H1 (cell line): Measurements from ENCODE around the gene ITGA11. TPM values are rescaled to one million over a fixed set of nuclear protein-coding genes. Genes with fewer than 3 reads are reported as not detected.

Experiments
- ASH2L ChIP-seq: fragments of 200-600, 300-600 bp; sonication (generic); IDR thresholded peaks from one replicate; pipeline ENCODE4 v1.7.1; 2017; ENCODE audit warnings: low read length
- ATF3 ChIP-seq: IDR thresholded peaks from 2 replicates; pipeline ENCODE4 v1.6.1; 2011; ENCODE audit warnings: low read depth, mild to moderate bottlenecking, low read length; ENCODE audit not compliant: insufficient read depth
- HDAC6 ChIP-seq: IDR thresholded peaks from one replicate; pipeline ENCODE4 v1.7.1; 2012; ENCODE audit warnings: low read depth, mild to moderate bottlenecking, inconsistent platforms, low read length, moderate library complexity
- KDM5A ChIP-seq: fragments of 200-600 bp; IDR thresholded peaks from 2 replicates; pipeline ENCODE4 v1.7.1; 2012; ENCODE audit warnings: mild to moderate bottlenecking, low read length, inconsistent platforms, mixed read lengths
- polyA plus RNA-seq, 7 experiments: library from polyadenylated mRNA; depleted of rRNA in 3 of 7; stranded (reverse) in 5 of 7; unstranded in 2 of 7; fragments of >200 nt in 5 of 7; fragments of 200-250 nt in 2 of 7; gene quantifications; 1 replicate in 5 of 7; 2 replicates in 1 of 7; 4 replicates in 1 of 7; pipeline versions ENCODE4 v1.2.1 to v1.2.3, GENCODE V29; 2011 to 2013; ENCODE audit warnings: missing spikeins in 2 of 7, mixed read lengths in 2 of 7
- total RNA-seq: library from RNA; stranded (reverse); fragmentation: NEBNext Ultra II Directional; extraction: Animal tissue kit (Norgen Biotek cat#: 25700); gene quantifications from 2 replicates; pipeline ENCODE4 v1.2.1, GENCODE V29; 2021

Gene ITGA11
- total and polyA plus RNA-seq, 2 of the 8 experiments (the other 6 are each of a cell fraction or from before 2014, with no cell fraction given), result 0.05 to 0.06 TPM

DNA sequence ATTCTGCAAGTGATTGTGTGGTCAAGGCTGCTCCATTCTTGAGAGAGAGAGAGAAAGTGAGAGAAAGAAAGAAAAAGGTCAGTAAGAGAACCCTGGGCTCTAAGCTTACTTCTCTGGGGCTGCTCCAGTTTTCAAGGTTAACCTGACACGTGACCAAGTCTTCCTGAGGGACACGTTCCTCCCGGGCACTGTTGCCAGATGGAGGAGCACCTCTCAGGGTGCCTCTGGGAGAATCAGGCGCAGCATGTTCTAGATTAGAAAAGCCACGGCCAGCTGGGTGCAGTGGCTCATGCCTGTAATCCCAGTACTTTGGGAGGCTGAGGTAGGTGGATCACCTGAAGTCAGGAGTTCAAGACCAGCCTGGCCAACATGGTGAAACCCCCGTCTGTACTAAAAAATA is 60.8 kb downstream of the ITGA11 start (continued):
- TF ChIP-seq KDM5A (no peak), HDAC6 (no peak), ATF3 (no peak), ASH2L (no peak)
